Smooth muscle cell of the brain vasculature (primary cell): ENCODE results near the gene HMX3.
"Not testable (repeated sequence)": the region's sequence is repeated elsewhere in the genome, so short reads cannot be mapped to it uniquely, and the experiment has no call there.

Experiments
- DNase-seq: peaks from one replicate; pipeline ENCODE4 v3.0.0-alpha.2; 2012; ENCODE audit warnings: low read depth, low spot score

HMX3 gene

DNA sequence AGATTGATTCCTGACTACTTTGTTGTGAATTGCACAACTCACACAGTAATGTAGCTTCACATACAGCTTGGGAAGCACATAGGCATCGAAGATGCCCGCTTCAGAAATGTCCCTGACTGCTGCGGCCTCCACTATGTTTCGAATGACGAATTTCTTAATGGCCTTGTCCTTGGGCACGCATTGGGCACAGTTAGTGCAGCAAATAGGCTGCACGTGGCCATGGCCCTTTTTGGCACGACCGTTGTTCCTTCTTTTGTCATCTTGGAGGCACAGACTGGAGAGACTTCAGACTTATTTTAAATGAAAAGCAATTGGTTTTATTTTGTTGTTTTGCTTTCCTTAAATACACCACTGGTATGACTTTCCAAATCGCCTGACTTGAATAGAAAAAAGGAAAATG, 35.8 kb downstream of the HMX3 start:
- not testable (repeated sequence) for DNase-seq

DNA sequence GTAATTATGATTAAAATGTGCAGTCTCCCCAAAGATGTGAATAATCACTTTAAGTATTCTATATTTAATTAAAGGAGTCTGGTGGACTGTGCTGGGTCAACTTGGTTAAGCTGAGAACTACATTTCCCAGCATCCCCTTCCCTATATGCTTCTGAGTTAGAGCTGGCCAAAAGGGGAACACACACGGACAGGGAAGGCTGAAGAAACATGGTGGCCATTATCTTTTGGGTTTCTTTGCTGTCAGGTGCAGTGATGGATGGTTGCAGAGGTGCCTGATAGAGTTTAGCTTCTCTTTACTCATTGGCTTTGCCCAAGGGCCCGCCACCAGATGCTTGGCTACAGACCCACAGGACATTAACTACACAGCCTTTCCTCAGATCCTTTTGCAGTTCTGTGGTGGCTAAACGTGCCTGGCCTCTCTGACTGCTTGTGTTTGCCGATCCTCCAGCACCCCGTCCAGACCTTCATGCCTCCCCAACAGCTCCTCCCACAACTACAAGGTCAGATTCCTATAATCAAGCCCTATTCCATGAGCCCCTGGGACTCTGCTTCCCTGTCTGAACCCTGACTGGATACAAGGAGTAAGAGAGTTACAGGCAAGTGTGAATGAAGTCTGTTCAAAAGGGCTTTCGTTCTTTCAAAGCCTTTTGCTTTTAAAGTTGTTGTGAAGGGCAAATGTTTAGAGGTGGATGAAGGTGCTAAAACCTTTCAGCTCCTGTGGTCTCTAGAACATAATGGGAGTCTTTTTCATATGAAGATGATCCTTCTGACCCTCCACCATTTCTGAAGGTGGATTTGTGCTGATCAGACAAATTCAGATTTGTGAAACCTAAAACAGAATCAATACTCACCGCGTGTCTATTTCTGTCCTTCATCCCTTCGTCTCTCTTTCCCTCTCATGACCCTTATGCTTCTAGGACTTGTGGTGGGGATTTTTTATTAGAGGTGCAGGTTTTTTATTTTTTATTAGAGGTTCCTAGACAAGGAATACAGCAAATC, 39.9 kb downstream of the HMX3 start:
- DNase-seq, result no peak

DNA sequence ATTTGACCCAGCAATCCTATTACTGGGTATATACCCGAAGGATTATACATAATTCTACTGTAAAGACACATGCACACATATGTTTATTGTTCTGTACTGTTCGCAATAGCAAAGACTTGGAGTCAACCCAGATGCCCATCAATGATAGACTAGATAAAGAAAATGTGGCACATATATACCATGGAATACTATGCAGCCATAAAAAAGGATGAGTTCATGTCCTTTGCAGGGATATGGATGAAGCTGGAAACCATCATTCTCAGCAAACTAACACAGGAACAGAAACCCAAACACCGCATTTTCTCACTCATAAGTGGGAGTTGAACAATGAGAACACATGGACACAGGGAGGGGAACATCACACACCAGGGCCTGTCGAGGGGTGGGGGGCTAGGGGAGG, 42.6 kb downstream of the HMX3 start:
- not testable (repeated sequence) for DNase-seq

DNA sequence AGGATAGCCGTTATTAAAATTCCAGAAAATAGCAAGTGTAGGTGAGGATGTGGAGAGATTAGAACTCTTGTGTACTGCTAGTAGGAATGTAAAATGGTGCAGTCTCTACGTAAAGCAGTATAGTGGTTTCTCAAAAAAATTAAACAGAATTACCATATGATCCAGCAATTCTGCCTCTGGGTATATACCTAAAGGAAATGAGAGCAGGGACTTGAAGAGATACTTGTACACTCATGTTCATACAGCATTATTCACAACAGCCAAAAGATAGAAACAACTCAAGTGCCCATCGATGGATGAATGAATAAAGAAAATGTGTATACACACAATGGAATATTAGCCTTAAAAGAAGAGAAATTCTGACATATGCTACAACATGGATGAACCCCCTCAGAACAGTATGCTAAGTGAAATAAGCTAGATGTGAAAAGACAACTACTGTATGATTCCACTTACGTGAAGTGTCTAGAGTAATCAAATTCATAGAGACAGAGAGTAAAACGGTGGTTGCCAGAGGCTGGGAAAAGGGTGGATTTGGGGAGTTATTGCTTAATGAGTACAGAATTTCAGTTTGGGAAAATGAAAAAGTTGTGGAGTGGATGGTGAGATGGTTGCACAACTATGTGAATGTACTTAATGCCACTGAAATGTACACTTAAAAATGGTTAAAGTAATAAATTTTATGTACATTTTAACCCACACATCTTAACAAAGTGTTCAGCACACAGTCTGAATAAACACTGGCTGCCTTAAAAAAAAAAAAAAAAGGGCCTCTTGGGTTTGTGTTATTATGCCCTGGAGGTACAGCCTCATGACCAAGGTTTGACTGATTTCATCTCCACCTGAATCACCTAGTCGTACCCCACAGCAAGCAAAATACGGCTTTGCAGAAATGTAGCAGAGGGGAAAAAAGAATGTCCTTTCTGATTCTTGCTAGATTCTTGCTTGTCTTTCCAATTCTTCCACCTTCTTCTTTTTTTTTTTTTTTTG, 44.6 kb downstream of the HMX3 start:
- DNase-seq, result no peak

DNA sequence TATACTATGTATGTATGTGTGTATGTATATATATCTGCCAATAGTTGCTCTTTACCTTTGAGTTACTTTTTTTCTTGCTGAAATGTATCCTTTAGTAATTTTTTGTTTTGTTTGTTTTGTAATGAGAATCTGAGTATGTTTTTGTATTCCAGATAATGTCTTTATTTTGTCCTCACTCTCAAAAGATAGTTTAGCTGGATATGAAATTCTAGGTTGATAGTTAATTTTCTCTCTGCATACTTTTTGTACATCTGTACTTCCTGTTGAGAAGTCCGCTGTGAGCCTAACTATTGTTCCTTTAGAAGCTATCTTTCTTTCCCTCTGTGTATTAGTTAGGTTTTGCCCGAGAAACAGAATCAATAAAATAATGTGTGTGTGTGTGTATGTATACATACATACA, 48.0 kb downstream of the HMX3 start:
- DNase-seq, result no peak

DNA sequence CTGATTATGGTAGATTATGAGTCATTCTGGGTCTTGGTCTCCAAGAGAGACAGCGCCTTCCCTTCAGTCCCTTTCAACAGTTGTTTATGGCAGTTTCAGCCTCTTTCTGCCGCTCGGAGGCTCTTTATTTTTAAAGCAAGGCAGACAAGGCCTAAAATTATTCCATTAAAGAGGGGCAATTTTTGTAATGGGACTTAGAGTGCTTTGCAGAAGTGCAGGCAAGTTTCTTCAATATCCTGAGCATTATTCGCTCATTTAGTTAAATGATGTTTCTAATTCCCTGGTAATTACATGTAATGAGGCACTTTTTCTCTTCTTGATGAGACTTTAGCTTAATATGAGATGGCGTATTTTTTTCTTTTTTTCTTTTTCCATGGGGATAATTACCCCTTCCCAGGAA, 52.0 kb downstream of the HMX3 start:
- DNase-seq, result no peak
